Myocyte (in vitro differentiated cells): ENCODE data around the gene TNP2. TPM values are rescaled to one million over a fixed set of nuclear protein-coding genes. Genes with fewer than 3 reads are reported as not detected.
A peak's percentile ranks its signal among the peaks of the same experiment; 100 is the strongest.
"Not testable (repeated sequence)": the region's sequence is repeated elsewhere in the genome, so short reads cannot be mapped to it uniquely, and the experiment has no call there.

Source experiments
- DNase-seq: peaks from one replicate; pipeline ENCODE4 v3.0.0-alpha.2; 2012; ENCODE audit warnings: low read depth
- total RNA-seq: library from RNA; depleted of rRNA; stranded (reverse); fragments of >200 nt; gene quantifications from 2 replicates; pipeline ENCODE4 v1.2.3, GENCODE V29; 2014

TNP2 gene
- total RNA-seq, 1 donor from 2014 or later: not detected

- DNase-seq: no peak
Measured at GRCh38 chr16:11300560-11300892, 31.4 kb upstream of the TNP2 start.

- no peak for DNase-seq
Measured at GRCh38 chr16:11299865-11300559, 30.9 kb upstream of the TNP2 start.

GRCh38 chr16:11298950-11299547 is 29.9 kb upstream of the TNP2 start:
- DNase-seq: not testable (repeated sequence)

- no peak for DNase-seq
Measured at GRCh38 chr16:11298143-11298900, 29.2 kb upstream of the TNP2 start.

- peak; percentile 63 for DNase-seq
Measured at GRCh38 chr16:11297492-11298142, 28.5 kb upstream of the TNP2 start.

- no peak for DNase-seq
Measured at GRCh38 chr16:11296706-11297491, 27.8 kb upstream of the TNP2 start.

GRCh38 chr16:11296351-11296705 is 27.2 kb upstream of the TNP2 start:
- no peak for DNase-seq

GRCh38 chr16:11295672-11296071 is 26.5 kb upstream of the TNP2 start:
- no peak for DNase-seq

GRCh38 chr16:11292076-11292748 is 23.1 kb upstream of the TNP2 start:
- no peak for DNase-seq

- no peak for DNase-seq
Measured at GRCh38 chr16:11291091-11291703, 22.1 kb upstream of the TNP2 start.

- DNase-seq: no peak
Measured at GRCh38 chr16:11290102-11290893, 21.2 kb upstream of the TNP2 start.

GRCh38 chr16:11289696-11290095 is 20.6 kb upstream of the TNP2 start:
- not testable (repeated sequence) for DNase-seq

GRCh38 chr16:11289202-11289601 is 20.1 kb upstream of the TNP2 start:
- no peak for DNase-seq

GRCh38 chr16:11285842-11286241 is 16.7 kb upstream of the TNP2 start:
- no peak for DNase-seq

GRCh38 chr16:11283820-11284248 is 14.7 kb upstream of the TNP2 start:
- no peak for DNase-seq

- DNase-seq: no peak
Measured at GRCh38 chr16:11280616-11281522, 11.7 kb upstream of the TNP2 start, which contains the start of gene PRM1. Gene PRM1 (minus strand): TSS chr16:11281330. CDS start chr16:11281238, 92 bp downstream.

- no peak for DNase-seq
Measured at GRCh38 chr16:11278681-11279628, 9.8 kb upstream of the TNP2 start.
